ENCODE results near the gene EXOC4. TPM values are rescaled to one million over a fixed set of nuclear protein-coding genes. Genes with fewer than 3 reads are reported as not detected.

The EXOC4 gene
- total RNA-seq, 3 donors from 2014 or later, result 63.9 to 90.2 (median 89.5) TPM

GRCh38 chr7:134083766-134084487 lies 831.0 kb downstream of the EXOC4 start:
- intact Hi-C loops (cut with DNase I, micrococcal nuclease), result loop anchor here in 1 of 2 donors (10.0 kb wide), 1 partner anchor 339 kb away; no protein-coding TSS in a partner anchor
- no peak overlapping the region for H3K4me3 ChIP-seq
- no peak for TF ChIP-seq CTCF (IDR thresholded peaks at IDR 0.05)
- H3K4me1 ChIP-seq (ENCODE audit: low read depth), result no peaks in the 10 kb centered on the region
- ATAC-seq (peak; percentile 28), DNase-seq (no peak)
- no peaks in the 10 kb centered on the region for H3K36me3 ChIP-seq (ENCODE audit: low read depth)
- H3K9me3 ChIP-seq, result peaks cover 14% of the 10 kb centered on the region

GRCh38 chr7:134084488-134085144 lies 831.7 kb downstream of the EXOC4 start:
- Histone ChIP-seq H3K36me3 (ENCODE audit: low read depth) (no peaks in the 10 kb centered on the region), H3K4me3 (no peak overlapping the region), H3K9me3 (peaks cover 21% of the 10 kb centered on the region), H3K4me1 (ENCODE audit: low read depth) (no peaks in the 10 kb centered on the region)
- ATAC-seq (peak; percentile 22), DNase-seq (peak in 1 of 3 donors; percentile 7)
- intact Hi-C loops (cut with DNase I, micrococcal nuclease), result loop anchor here in 1 of 2 donors (10.0 kb wide), 1 partner anchor 340 kb away; no protein-coding TSS in a partner anchor
- no peak for TF ChIP-seq CTCF (IDR thresholded peaks at IDR 0.05)

- H3K4me1 ChIP-seq (ENCODE audit: low read depth), result no peaks in the 10 kb centered on the region
- no peak overlapping the region for H3K4me3 ChIP-seq
- DNase-seq, result no peak
- ATAC-seq, result no peak
- no peak for TF ChIP-seq CTCF (IDR thresholded peaks at IDR 0.05)
- intact Hi-C loops (cut with DNase I, micrococcal nuclease), result loop anchor here in 1 of 2 donors (10.0 kb wide), 1 partner anchor 341 kb away; no protein-coding TSS in a partner anchor
- peaks cover 21% of the 10 kb centered on the region for H3K9me3 ChIP-seq
- no peaks in the 10 kb centered on the region for H3K36me3 ChIP-seq (ENCODE audit: low read depth)
Observed at GRCh38 chr7:134085311-134085710, 832.4 kb downstream of the EXOC4 start.

- TF ChIP-seq CTCF (IDR thresholded peaks at IDR 0.05), result no peak
- H3K4me3 ChIP-seq, result no peak overlapping the region
- no peaks in the 10 kb centered on the region for H3K36me3 ChIP-seq (ENCODE audit: low read depth)
- H3K4me1 ChIP-seq (ENCODE audit: low read depth), result no peaks in the 10 kb centered on the region
- ATAC-seq, result no peak
- intact Hi-C loops (cut with DNase I, micrococcal nuclease), result loop anchor here in 1 of 2 donors (10.0 kb wide), 1 partner anchor 342 kb away; no protein-coding TSS in a partner anchor
- no peak for DNase-seq
- peaks cover 30% of the 10 kb centered on the region for H3K9me3 ChIP-seq
Observed at GRCh38 chr7:134086998-134087735, 834.3 kb downstream of the EXOC4 start.

GRCh38 chr7:134088199-134088598 lies 835.3 kb downstream of the EXOC4 start:
- Histone ChIP-seq H3K4me3 (no peak overlapping the region), H3K4me1 (ENCODE audit: low read depth) (no peaks in the 10 kb centered on the region), H3K9me3 (peaks cover 33% of the 10 kb centered on the region), H3K36me3 (ENCODE audit: low read depth) (no peaks in the 10 kb centered on the region)
- no peak for TF ChIP-seq CTCF (IDR thresholded peaks at IDR 0.05)
- no peak for ATAC-seq
- DNase-seq, result no peak
- intact Hi-C loops (cut with DNase I, micrococcal nuclease), result loop anchor here in 1 of 2 donors (10.0 kb wide), 1 partner anchor 343 kb away; no protein-coding TSS in a partner anchor

All from mucosa of descending colon (tissue), 3 donors.